NK-92 (cell line): ENCODE data around the gene GNAS.

Source experiments
- DNase-seq: peaks from one replicate; lab custom pipeline; 2025; ENCODE audit not compliant: unreplicated experiment; lab: John Stamatoyannopoulos, UW

The GNAS gene

DNA sequence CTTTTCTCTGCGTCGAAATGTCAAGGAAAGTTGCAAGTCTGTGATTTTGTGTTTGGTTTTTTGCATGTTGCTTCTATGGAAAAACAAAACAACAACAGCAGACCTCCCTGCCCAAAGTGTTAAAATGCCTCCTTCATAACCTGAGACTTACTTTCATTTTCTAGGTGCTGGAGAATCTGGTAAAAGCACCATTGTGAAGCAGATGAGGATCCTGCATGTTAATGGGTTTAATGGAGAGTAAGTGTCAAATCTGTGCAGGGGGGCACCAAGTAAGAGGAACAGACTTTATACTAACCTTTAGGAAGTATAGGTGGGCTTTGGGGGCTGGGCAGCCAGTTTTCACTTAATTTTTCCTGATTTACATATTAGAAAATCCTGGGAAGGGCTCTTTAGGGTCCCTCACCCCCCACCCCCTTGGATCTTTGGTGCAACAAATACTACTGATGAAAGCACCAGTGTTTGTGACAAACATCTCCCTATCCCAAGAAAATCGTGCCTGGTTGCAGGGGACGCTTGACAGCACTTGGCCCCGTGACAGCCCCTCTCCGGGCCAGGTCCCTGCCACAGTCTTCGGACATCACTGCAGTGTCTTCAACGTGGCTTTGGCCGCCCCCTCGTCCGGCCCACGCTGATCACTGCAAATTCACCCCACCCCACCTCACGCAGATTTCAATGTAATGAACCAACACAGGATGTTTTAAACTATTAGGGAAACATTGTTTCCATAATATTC, 43.1 kb downstream of the GNAS start:
- no peak for DNase-seq

DNA sequence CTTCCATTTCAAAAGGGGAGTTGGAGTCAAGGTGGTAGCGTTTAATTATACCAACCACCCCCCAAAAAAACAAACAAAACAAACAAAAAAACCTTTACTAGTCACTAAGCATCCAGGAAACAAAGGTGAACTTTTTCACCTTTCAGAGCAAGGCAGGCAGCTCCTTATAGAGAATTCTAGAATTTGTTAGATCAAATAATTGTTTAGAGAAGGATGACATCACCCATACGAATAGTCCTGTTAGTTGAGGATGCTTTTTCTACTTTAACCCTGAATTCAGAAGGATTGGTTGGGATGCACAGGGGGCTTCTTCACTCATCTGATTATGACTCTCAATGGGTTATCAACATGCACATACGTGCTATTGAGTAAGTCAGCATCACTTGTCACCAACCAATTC, 44.3 kb downstream of the GNAS start:
- no peak for DNase-seq

- DNase-seq: no peak
These were observed 45.0 kb downstream of the GNAS start for GRCh38 chr20:58897488-58897887.

DNA sequence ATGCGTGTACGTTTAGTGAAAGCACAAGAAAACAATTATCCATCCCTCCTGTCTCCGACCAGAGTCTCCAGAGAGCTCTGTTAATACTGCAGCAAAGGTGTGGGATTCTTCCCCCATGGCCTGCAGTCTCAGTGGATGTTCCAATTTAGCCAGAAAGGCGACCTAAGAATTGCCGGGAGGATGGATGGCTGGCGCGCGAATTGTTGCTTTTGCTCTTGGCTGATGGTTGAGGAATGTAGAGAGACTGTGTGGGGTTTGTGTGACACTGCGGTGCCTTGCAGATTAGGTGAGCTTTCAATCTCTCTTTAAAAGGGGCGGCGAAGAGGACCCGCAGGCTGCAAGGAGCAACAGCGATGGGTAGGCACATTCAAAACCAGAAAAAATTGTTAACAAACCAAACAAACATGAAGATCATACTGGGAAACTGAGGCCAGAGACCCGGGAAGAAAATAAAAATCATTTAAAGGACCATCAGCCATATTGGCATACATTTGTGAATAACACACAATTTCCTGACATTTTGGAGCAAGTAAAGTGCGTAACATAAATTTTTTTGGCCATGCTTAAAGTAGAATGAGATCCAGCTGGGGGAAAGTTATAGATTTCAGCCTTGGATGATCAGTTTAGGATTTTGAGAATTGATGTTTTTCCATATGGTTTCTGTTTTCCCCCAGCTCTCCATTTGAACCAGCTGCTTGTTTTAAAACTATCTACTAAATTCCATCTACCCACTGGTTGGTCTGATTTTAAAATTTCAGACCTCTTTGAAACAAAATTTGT, 46.3 kb downstream of the GNAS start:
- no peak for DNase-seq

- DNase-seq: no peak
These were observed 47.0 kb downstream of the GNAS start for GRCh38 chr20:58899512-58899911.

DNA sequence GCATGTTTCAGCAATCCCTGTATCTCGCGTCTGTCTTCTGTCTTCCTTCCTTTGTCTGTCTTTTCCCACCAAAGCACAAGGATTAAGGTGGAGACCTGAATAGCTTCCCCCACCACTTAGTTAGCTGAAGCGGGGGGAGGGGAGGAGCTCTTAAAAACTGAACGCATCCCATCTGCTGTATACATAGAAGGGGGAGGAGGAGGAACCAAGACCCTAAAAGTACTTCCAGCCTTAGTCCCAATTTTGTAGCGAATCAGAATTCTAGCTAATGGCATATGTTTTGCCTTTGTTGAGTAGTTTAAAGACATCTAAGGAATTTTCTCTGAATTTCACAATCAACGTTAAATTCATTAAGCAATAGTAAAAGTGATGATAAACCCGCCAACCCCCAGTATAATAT, 47.9 kb downstream of the GNAS start:
- DNase-seq: no peak

- DNase-seq: no peak
These were observed 49.2 kb downstream of the GNAS start for GRCh38 chr20:58901488-58902402.

DNA sequence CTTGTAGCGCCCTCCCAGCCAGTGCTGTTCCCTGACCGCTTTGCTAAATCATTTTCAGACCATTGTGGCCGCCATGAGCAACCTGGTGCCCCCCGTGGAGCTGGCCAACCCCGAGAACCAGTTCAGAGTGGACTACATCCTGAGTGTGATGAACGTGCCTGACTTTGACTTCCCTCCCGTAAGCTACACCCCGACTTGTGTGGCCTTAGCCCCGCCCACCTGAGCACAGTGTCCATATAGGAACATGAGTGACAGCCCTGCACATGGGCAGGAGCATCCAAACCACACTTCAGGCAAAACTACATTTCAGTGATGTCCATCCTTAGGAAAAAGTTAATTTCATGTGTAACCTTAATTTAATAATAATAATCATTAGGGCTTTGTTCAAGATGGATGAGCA, 51.1 kb downstream of the GNAS start:
- no peak for DNase-seq

GRCh38 chr20:58905236-58905635, 52.7 kb downstream of the GNAS start:
- no peak for DNase-seq

GRCh38 chr20:58906111-58906510, 53.6 kb downstream of the GNAS start:
- no peak for DNase-seq

GRCh38 chr20:58906894-58907293, 54.4 kb downstream of the GNAS start:
- no peak for DNase-seq

GRCh38 chr20:58907320-58908137, 55.0 kb downstream of the GNAS start:
- no peak for DNase-seq

- no peak for DNase-seq
These were observed 55.7 kb downstream of the GNAS start for GRCh38 chr20:58908221-58908620.

DNA sequence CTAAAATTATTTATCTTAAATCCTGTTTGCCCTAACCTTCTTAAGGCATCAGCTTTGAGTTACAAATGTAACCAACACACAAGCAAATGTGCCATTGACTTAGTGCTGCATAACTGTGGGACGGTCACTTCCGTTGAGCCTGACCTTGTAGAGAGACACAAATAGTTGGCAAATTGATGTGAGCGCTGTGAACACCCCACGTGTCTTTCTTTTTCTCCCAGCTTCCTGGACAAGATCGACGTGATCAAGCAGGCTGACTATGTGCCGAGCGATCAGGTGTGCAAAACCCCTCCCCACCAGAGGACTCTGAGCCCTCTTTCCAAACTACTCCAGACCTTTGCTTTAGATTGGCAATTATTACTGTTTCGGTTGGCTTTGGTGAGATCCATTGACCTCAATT, 56.4 kb downstream of the GNAS start:
- no peak for DNase-seq

GRCh38 chr20:58909585-58909984, 57.1 kb downstream of the GNAS start:
- no peak for DNase-seq

DNA sequence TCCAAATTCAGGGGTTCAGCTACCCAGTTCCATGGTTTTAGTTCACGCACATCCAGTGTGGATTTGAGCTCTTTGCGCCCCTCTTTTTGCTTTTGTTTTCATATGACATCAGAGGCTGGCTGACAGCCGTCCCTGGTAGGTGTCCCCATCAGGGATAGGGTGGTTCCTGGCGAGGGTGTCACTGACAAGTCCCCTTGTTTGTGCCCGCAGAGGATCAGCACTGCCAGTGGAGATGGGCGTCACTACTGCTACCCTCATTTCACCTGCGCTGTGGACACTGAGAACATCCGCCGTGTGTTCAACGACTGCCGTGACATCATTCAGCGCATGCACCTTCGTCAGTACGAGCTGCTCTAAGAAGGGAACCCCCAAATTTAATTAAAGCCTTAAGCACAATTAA, 58.0 kb downstream of the GNAS start:
- DNase-seq: no peak

- DNase-seq: no peak
These were observed 58.8 kb downstream of the GNAS start for GRCh38 chr20:58911309-58911708.

GRCh38 chr20:58911970-58912369, 59.5 kb downstream of the GNAS start:
- DNase-seq: no peak

DNA sequence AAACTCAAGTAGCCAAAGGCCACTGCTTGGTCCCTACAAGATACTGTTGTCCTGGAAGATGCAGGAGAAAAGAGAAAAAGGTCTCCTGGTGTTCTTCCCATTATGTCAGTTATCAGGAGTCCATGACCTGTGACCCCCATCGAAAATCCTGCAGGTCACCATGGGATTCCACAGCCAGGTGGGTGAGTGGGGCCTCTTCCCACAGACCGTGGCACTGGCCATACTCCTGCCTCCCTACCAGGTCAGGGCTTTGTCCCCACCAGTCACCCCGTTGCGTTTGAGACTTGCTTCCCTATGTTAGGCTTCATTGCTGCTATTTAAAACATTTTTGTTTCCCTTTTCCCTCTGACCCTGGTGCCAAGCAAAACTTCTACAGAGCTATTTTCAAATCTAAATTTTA, 60.6 kb downstream of the GNAS start:
- DNase-seq: no peak

GRCh38 chr20:58918621-58919020, 66.1 kb downstream of the GNAS start:
- no peak for DNase-seq

DNA sequence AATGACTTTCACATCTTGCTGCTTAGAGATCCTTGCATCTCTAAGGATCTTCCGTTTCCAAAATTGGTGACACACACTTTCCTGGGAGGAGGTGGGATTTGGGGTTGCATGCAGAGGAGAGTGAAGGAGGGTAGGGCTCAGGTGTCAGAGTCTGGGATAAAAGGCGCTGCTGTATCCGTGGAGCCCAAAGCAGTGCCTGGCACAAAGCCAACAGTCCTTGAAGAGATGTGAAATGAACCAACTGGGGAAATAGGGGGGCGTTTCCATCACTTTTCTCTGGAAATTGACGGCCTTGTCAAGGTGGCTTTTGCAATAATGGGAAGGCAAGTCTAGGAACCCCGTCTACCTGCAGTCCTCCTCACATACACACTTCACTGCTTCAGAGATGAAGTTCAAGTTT, 69.0 kb downstream of the GNAS start:
- DNase-seq: no peak
